CD4-positive, alpha-beta T cell treated with Interleukin-12 subunit alpha and Interleukin-12 subunit beta, for 1 hour (primary cell): ENCODE results near the gene ZNF292.
"Not testable (repeated sequence)": the region's sequence is repeated elsewhere in the genome, so short reads cannot be mapped to it uniquely, and the experiment has no call there.

Experiments used
- DNase-seq: peaks from one replicate; pipeline ENCODE4 v3.0.0-alpha.2; 2020

ZNF292 gene

DNA sequence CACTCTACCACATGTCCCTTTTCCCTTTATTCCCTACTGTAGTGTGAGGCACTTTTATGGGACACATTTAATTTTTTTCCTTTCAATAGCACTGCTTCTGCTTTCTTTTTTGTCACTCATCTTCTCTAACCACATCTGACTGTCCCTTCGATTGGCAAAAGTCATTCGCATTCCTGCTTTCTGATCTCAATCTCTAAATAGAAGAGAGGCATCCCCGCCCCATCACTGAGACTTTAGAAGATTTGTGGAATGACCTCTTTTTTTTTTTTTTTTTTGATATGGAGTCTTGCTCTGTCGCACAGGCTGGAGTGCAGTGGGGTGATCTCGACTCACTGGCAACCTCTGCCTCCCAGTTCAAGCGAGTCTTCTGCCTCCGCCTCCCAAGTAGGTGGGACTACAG, 9.1 kb downstream of the ZNF292 start:
- no peak for DNase-seq

DNA sequence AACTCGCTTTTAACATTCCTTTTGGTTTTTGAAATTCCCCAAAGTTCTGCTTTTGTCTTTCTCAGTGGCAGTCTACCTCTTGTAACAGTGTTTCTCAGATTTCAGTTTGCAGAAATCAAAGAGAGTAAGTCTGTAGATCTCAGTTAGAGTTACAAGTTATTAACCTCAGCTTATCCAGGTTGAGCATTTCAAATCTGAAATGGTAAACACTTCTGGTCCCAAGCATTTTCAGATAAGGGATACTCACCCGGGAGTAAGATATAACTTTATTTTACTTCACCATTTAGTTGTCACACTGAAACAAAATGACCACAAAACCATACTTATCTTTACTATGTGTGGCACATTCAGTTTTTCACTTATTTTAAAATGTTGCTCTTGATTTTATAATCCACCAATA, 9.8 kb downstream of the ZNF292 start:
- no peak for DNase-seq

DNA sequence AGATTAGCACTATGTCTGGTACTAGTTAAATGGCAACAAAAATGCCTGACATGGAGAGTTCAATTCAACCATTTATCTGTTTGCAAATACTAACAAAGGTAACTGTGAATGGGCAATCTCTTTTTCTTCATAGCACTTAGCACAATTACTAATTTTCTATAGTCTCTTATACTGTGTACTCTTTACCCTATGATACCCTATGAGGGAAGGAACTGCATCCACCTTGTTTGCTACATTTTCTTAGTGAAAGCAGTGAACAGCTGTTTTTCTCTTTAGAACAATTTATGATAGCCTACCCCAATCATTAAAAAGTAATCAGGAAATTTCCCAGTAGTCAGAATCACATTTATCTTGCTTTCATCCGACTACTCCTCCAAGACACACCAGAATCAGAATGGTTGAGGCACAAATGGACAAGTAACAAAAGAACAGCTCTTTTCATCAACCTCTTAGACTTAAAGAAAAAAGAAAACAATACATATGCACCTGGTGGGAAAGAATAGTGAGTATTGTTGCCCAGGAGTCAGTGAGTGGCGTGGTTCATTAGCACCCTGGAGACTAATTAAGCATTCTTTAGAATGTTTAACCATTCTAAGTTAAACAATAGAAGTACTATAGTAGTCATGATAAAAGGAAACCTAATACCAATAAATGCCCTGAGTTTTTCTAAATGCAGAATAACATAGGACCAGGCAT, 16.7 kb downstream of the ZNF292 start:
- DNase-seq: no peak

DNA sequence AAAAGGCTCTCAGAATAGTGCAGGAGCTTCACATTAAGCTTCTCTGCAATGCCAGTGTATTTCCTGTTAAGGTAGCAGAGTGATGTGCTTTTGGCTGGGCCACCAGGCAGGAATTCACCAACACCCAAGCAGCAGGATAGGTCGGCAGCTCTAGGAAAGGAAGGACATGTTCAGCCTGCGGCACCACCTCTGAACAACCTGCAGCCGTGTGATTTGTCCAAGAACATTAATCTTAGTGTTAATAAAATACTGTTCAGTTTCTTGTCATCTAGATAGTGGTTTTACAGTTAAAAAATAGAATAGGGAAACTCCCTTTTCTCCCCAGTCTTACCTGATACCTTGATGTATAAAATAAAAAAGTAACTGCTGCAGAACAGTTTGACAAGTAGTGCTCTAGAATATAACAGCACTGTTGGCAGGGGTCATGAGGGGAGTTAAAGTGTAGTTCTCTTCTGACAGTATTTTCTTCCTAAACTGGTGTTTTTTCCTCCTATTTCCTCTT, 18.8 kb downstream of the ZNF292 start:
- peak; percentile 23 for DNase-seq

DNA sequence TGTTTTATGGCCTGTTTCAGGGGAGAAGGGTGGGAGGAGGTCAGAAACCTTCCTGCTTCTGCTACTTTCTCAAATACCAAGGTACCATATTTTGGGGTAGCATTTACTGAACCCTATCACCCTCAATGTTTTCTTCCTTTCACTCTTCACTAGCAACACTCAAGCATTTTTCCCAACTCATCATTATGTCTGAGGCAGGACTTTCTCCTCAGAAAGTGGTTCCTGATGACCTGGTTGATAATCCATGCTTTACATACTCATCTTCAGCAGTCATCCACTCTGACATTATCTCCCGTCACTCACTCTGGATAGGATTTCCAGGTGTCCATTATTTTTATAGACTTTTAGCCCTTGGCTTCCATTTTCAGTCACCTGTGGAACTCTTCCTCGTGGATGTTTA, 21.1 kb downstream of the ZNF292 start:
- DNase-seq: no peak

DNA sequence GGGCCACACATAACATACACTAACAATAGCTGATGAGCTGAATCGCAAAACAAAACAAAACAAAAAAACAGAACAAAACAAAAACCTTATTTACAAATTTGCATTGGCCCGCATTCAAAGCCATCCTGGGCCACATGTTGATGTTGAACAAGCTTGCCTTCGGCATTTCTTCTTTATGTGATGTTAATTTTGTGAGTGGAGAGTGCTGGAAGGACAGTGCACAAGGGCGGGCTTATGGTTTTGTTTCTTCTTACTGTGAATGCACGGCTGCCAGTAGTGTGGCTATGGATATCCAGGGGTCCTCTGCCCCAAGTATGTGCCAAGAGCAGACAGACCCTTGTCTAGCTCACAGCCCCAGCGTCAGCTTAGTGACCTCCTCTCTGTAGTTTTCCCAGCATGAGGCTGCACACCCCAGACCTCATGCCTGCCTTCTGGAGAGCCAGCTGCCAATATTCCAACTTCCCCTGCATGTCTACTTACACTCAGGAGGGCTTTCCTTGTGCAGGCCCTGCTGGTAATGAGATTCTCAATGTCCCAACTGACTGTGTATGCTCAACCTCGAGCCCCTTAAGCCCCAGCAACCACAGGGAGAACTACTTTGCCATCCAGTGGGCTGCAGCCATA, 24.9 kb downstream of the ZNF292 start:
- DNase-seq: no peak

DNA sequence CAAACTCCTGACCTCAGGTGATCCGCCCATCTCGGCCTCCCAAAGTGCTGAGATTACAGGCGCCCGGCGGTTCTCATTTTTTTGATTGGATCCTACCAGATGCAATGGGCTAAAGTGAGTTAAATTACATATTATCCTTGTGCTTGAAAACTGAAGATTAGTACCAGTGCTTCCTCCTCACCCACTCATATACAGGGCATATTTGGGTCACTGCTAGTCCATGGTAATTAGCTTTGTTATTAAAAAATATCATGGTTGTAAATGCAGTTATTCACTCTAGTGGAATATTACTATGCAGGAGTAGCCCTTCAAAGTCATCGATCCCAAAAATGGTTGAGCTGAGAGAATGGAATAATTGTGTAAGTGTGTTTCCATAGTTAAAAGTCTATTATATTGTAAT, 26.5 kb downstream of the ZNF292 start:
- DNase-seq: no peak

DNA sequence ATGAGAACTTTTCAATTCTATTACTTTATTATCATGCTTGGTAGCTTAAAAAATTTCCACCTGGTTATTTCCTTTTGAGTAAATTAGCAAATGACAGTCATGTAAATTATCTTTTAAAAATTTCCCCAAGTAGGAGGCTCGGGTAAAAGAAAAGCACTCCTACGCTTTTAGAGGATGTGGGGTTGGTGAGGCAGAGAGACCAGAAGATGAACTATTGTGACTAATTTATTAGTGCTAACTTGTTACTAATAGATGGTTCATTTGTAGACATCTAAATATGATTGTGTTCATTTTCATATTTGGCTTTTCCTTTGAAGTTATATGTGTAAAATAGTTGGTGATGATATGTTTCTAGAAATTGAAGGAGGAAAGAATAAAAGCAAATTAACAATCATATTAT, 27.0 kb downstream of the ZNF292 start:
- DNase-seq: no peak

DNA sequence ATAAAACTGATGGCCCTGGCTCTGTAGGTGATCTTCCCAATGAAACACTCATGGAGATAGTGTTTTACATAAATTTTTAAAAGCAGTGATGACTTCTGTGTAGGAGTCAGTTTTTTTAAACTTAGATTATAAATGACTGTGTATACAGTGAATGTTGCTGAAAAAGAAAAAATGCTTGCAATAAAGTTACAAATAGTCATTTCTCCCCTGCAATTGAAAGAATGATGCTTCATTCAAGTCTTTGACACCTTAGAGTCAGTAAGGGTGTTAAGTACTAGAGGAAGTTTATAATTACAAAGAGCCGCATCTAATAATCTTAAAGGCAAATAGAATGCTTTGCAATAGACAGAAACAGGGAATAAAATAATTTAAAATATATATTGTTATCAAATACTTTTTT, 27.6 kb downstream of the ZNF292 start:
- no peak for DNase-seq

DNA sequence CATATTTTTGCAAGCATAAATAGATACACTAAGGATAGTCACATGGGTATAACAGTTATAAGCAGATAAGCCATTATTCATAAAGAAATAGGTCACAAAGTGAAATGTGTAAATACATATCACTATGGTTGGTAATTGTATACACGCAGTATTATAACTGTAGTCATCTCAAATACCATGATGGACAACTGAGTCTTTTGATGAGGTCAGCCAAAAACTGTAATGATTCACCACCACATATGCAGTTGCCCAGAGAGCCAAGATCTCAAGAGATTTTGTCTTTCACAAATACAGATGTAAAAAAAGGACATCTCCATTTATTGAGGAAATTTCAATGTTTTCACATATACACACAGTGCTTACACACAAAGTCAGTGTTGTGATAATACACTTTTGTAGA, 28.3 kb downstream of the ZNF292 start:
- DNase-seq: no peak

DNA sequence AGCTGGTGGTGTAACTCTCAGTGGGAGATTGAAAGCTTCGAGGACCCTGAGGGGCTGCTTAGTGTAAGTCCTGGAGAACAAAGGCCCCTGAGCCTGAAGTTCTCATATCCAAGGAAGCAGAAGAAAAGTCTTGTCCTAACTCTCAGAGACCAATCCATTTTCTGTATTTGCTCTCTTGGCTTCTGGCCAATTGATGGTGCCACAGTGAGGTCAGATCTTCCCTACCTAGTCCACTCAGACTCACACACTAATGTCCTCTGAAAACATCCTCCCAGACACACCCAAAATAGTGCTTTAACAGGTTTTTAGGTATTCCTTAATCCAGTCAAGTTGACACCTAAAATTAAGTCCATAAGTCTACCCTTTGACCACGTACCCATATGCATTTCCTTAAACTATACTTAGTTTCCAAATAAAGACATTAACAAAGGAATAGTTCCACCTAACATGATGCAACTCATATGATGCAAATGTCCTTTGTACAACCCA, 29.4 kb downstream of the ZNF292 start:
- DNase-seq: no peak

DNA sequence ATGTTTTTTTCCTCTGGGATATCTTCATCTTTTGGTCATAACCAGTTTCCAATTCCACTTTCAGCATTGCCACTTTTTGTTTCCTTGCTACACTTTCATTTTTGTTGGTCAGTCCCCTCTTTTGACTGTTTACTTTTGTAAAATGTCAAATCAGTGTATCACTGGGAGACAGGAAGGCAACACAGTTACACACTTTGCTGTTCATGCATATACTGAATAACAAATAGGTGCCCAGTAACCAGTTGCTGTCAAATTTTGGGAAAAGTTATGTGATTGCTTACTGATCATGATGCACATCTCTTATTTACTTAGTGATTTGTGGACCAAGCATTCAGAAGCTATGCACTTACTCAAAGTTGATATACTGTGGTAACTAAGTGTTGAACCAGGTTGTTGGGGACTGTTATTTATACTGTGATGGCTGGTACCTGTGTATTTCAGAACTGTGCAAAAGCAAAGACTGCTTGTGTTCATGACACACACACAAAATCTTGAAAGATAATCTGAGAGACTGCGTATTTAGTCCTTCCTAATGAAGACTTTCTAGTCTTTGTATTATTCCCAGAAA, 41.0 kb downstream of the ZNF292 start:
- no peak for DNase-seq

DNA sequence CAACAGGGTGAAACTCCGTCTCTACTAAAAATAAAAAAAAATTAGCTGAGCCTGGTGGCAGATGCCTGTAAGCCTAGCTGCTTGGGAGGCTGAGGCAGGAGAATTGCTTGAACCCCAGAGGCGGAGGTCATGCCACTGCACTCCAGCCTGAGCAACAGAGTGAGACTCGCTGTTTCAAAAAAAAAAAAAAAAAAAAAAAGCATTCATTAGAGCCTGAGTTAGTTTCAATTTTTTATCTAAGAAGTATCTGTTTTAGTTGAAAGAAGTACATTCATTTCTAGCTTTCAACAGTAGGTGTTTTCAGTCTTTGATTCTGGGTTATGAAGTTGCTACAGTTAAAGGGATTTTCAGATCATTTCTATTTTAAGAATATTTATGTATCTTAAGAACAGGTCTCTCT, 42.2 kb downstream of the ZNF292 start:
- no peak for DNase-seq

DNA sequence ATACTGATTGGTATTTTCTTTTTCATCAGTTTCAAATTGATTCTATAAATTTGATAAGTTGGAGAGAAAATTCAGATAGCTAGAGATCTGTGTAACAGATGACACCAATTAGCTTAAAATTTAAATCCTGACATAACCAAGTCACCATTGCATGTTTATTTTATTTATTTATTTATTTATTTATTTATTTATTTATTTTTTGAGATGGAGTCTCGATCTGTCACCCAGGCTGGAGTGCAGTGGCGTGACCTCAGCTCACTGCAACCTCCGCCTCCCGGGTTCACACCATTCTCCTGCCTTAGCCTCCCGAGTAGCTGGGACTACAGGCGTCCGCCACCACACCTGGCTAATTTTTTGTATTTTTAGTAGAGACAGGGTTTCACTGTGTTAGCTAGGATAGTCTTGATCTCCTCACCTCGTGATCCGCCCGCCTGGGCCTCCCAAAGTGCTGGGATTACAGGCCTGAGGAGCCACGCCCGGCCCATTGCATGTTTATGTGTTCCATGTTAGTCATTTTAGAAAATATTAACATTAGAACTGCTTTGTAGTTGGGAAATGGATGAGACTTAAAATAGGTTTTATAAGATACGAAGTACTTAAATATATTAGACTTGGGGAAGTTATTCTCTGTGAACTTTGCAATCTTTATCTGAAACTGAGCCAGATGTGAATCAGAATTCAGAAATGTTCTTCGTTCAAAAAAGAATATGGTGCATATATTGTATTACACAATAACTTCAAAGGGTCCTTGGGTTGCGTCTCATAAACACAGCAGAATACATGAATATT, 42.9 kb downstream of the ZNF292 start:
- not testable (repeated sequence) for DNase-seq

DNA sequence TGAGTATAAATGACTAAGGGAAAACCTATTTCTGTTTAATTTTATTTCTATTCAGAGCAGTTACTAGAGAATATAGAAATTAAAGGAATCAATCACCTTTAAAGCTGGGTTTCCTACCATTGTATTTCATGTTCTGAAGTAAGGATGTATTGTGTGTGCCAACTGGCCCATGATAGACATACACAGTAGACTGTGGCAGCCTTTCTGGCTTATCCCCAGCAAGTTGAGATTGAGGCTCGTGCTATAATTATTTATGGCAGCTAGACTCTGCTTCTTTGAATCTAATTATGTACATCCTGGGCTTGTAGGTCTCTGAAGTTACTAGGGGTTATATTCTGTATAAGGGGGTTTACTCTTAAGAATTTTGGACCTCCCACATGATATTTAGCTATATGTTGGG, 44.4 kb downstream of the ZNF292 start:
- DNase-seq: no peak

DNA sequence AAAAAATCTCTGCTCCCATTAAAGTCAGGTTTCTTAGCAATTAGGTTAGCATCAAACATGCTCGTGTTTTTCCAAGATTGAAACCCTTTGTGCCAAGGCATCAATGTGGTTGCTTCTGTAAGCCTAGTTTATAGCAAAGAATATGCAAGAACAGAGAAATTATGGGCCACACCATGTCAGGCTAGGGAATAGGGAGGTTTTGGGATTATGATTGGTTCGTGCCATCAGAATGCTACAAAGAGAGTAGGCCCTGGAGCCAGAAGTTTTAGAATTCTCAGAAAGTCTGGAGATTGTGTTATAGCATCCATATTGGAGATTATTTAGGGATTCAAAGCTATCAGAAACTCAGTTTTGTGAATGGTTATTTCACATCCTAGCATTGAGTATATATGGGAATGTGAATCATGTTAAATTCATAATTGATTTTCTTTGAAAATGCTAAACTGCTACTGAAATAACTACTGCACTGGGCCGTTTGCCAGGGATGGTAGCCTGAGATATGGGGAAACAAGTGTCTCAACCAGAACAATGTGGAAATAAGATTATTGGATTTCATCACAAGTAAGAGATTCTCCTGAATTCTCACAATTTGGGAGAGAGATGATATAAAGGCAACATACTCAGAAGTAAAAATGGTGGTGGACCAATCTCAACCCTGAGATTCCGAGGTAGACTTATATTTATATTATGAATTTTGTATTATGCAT, 45.3 kb downstream of the ZNF292 start:
- no peak for DNase-seq

DNA sequence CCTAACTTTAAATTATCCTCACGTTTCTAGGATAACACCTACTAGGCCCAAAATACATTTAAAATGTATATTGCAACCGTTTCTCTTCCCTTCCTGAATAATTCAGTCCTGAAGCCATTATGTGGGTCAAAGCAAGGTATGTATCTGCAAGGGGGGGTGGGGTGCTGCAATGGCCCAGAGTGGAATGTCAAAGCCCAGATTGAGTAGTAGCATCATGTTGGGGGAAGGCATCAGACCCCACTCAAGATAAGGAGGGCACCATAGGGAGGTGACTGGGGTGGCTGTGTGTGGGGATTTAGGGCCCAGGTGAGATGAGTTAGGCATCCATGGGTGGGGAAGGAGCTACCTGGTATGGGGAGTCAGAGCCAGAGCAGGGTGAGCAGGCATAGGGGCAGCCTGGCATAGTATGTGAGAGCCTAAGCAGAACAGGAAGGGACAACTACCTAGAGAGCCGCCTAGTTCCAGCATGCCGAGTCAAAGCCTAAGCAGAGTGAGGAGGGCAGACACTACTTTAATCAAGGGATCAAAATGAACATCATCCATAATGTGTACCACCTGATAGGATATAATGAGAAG, 48.2 kb downstream of the ZNF292 start:
- DNase-seq: no peak

DNA sequence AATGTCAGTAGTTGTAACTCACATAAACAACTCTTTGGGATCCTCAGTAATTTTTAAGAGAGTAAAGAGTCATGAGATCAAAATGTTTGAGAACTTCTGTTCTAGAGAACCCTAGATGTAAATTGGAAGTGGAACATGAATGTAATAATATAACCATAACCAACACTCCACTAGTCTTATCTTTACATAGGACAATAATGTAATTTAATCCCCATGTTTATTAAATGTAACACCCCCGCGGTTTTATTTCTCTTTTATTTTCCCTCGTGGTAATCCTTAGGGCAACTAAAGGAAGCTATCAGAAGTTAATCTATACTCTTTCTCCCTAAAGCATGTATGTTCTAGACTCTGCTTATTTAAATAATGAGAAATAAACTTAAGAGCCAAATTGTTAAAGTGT, 54.4 kb downstream of the ZNF292 start:
- no peak for DNase-seq

DNA sequence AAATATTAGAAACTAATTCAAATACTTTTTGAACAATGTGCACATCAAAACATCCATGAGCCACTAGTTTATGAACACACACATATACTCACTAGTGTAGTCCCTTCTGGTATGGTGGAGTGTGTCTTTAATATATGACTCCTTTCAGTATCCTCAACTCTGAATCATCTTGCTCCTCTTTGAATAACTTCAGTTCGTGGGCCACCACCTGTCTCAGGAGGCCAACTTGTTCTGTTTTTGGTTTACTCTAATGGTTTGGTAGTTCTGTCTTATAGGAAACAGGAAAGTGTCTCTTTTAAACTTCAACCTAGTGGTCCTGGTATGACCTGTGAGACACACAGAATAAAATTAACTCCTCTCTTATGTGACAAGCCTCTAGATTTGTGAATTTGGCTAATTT, 55.6 kb downstream of the ZNF292 start:
- DNase-seq: no peak

DNA sequence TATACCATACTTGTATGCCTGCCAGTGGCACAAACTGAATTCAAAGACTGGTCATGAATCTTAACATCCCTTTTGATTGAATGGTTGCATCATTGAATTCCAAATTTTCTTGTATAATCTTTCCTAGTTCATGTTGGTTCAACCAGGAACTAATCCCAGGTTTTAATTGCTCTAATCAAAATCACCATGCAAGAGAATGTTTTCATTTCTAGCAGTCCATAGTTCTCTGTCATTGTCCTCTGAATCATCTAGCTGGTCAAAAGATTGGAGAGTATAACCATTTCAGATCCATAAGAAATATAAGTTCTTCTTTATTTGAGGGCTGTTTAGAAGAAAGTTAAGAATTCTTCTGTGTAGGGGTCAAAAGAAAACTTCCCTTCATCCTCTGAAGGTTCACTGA, 57.2 kb downstream of the ZNF292 start:
- no peak for DNase-seq

DNA sequence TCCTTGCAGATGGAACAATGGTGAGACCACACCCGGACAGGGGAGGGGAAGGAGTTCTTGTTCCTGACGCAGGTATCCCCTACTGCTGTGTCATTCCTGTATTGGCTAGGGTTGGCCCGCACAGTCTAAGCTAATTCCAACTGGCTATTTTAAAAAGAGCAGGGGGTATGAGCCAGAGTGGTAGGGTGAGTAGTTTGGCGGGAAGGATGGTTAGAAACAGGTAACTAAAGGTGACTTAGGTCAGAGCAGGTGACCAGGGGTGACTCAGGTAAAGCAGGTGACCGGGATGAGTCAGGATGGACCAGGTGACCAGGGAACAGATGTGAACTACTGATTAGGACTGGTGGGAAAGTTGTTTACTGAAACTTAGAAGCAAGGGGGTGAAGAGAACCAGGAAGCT, 58.0 kb downstream of the ZNF292 start:
- no peak for DNase-seq

DNA sequence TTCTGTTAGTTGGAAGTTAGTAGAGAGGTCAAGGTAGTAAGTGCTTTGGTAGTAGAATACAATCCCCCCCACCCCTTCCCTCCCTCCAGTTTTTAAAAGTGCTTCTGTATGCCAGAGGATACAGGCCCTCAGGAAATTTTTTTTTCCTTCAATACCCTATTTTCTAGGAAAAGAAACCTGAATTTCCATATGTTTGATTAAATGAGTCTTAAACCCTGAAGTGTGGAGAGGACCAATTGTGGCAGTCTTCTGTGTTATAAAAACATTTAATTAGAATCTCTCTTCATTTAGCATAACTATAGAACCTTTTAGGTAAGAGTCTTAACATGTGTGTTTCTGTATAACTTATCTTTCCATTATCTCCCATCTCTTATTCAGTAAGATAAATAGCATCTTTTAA, 59.5 kb downstream of the ZNF292 start:
- DNase-seq: no peak

DNA sequence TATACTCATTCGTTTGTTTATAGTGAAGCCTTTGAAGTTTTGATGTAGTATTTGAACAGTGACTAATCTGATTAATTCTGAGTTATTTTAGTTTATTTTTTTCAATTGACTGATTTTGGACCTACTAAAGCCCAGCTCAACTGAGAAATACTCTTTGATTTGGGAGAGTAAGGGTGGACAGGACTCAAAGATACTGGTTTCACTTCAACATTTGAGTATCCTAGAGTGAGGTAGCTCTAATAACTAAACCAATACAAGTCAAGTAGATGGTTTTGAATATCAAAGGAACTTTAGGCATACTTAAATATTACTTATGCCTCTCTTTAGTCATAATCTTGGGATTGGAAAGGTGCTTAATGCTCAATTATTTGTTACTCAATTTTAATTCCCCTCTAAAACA, 65.6 kb downstream of the ZNF292 start:
- no peak for DNase-seq
